Mucosa of gallbladder (tissue), 1 donor: ENCODE data around the gene LY6G6C. TPM values are rescaled to one million over a fixed set of nuclear protein-coding genes. Genes with fewer than 3 reads are reported as not detected.

Experiments used
- DNase-seq: peaks from one replicate; pipeline ENCODE4 v3.0.0-alpha.2; 2020; ENCODE audit warnings: low spot score
- total RNA-seq: library from RNA; stranded (reverse); gene quantifications from one replicate; pipeline ENCODE4 v1.2.1, GENCODE V29; 2021
- donor health status: DM: no; HTN: no; CAD: no.

Gene LY6G6C
- total RNA-seq, 1 donor from 2014 or later = not detected

DNA sequence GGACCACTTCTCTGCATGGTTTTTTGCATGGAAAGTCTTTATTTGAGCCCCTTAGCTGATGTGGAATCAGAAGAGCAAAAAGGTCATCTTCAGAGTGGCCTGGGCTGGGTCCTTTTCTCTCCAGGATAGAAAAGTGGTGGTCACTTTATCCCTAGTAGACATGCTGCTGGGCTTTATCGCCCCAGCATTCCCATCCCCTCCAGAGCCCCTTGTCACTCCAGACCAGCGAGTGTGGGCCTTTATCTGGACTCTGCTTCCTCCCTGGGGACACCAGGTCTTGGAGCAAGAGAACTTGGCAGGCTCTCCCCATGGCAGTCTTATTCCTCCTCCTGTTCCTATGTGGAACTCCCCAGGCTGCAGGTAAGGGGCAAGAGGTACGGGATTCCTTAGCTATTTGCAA is 14.9 kb downstream of the LY6G6C start, which contains the start of gene LY6G6F:
Gene LY6G6F (plus strand): TSS at position 268 of the 400 bp plus-strand sequence. CDS start 41 bp downstream, at position 309.
- no peak for DNase-seq

DNA sequence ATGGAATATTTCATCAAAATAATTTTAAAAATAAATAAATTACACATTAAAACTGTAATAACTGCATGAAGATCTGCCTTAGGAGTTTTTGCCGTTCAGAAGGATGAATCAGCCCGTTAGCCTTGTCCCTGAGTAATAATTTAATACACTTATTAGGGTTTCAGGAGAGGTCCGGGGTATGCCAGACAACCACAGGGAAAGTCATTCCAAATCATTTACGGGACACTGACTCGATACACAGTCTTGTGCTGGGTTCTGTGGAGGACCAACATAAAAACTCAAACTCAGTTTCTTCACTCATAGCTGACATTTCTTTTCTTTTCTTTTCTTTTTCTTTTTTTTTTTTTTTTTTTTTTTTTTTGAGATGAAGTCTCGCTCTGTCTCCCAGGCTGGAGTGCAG is 15.6 kb downstream of the LY6G6C start:
- no peak for DNase-seq

DNA sequence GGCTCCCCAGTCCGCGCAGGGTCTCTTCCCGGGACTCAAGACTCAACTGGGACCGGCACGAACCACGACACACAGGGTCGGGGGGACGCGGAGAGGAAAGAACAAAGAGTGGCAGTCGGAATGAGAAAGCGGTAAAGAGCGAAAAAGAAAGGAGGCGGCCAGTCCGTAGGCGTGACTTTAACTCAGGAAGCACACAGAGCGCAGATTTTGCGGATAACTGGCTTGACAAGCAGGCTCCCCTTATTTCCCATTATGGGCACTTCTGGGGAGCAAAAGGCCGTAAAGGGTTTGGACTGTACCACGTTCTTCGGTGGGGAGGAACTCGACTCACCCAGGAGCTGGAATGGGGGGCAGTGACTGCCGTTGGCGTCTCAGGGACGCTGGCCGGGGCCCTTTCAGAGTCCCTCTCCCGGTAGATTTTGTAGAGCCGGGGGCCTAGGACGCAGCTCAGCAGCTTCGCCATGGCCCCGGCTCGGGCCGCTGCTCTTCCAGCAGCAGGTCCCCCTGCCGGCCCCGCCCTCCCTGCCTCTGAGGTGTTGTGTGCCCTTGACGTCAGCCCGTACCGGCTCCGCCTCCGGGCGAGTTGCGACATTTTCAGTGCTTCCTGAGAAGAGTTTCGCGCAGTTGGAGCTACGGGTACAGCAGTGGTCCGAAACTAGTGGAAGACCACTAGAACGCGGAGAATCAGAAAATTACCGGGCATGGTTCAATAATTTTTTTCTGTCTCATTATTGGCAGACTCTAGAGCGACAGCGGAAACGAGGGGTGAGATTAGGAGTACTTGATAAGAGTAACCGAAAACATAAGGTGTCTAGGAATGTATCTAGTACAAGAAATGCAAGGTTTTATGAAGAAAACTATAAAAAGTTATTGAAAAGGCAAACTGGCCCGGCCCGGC is 18.5 kb downstream of the LY6G6C start, which contains the start of gene ABHD16A:
Gene ABHD16A (minus strand): TSS at position 506 of the 898 bp plus-strand sequence. CDS start 43 bp downstream, at position 463.
- DNase-seq = peak; percentile 99

GRCh38 chr6:31702405-31702818 is 19.1 kb downstream of the LY6G6C start:
- DNase-seq = no peak

- DNase-seq = no peak
Measured at GRCh38 chr6:31701666-31702404, 19.7 kb downstream of the LY6G6C start.

DNA sequence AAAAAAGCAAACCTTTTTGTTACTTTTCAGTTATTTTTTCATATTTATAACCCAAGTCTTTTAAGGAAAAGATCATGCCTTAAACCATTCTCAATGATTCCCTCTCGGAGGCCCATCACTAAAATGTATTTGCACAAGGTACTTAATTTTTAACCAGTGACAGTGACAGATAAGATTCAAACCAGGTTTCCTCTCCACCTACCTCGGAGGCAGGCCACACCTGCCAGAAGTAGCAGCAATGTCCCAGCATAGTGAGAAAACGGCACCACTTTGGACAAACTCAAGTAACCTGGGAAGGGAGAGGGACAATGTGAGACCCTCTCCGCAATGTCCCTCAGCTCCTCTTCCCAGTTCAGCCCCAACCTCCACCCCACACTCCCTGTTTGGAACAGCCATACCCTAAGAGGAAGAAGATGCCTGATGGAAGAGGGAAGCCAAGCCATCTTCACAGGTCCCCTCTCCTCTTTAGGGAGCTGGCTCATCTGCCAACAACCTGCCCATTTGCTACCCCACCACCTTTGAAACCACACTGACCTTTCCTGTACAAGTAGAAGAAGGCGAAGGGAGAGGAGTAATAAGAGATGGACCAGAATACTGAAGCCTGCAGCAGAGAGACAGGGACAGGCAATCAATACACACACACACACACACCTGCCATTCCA is 20.7 kb downstream of the LY6G6C start:
- DNase-seq = no peak

- no peak for DNase-seq
Measured at GRCh38 chr6:31697555-31697954, 24.0 kb downstream of the LY6G6C start.

DNA sequence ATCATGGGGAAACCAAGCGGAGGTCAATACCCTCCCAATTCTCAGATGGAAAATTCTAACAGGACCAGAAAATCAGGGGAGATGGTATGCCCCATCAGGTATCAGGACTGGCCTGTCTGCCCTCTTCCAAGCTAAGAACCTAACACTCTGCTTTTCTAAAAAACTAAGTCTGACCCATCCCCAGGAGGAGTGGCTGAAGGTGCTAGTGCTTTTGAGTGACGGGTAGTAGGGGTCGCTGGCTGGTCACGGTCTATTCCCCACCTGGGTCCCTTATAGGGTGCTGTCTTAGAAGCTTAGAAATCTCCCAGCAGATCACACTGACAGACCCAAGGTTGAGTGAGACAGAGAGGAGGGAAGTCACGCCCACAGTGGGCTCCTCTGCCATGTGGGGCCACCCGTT is 28.0 kb downstream of the LY6G6C start:
- DNase-seq = no peak

GRCh38 chr6:31692886-31693285 is 28.7 kb downstream of the LY6G6C start:
- DNase-seq = no peak

- DNase-seq = no peak
Measured at GRCh38 chr6:31692353-31692752, 29.2 kb downstream of the LY6G6C start.

DNA sequence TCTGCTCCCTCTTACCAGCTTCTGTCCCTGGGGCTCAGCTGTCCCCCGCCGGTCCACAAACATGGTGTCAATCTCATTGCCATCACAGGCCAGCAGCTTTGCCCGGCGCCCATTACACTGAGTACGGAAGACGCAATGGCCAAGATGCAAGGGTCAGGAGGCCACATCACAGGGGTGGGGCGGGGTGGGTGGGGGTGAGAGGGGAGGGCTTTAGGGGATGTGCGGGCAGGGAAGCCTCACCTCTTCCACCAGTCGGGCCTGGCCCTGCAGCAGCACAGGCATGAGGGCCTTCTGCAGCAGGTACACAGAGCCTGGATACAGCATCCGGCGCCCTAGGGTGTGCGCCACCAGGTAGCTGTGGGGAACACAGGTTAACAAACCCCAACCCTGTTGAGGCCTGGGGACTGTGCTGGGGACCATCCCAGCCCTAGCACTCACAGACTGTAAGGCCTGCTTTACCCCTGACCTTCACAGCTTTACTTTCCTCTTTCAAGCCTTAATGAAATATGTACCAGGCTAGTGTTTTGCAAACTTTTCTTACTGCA is 29.9 kb downstream of the LY6G6C start:
- no peak for DNase-seq

GRCh38 chr6:31691078-31691463 is 30.5 kb downstream of the LY6G6C start:
- DNase-seq = no peak

DNA sequence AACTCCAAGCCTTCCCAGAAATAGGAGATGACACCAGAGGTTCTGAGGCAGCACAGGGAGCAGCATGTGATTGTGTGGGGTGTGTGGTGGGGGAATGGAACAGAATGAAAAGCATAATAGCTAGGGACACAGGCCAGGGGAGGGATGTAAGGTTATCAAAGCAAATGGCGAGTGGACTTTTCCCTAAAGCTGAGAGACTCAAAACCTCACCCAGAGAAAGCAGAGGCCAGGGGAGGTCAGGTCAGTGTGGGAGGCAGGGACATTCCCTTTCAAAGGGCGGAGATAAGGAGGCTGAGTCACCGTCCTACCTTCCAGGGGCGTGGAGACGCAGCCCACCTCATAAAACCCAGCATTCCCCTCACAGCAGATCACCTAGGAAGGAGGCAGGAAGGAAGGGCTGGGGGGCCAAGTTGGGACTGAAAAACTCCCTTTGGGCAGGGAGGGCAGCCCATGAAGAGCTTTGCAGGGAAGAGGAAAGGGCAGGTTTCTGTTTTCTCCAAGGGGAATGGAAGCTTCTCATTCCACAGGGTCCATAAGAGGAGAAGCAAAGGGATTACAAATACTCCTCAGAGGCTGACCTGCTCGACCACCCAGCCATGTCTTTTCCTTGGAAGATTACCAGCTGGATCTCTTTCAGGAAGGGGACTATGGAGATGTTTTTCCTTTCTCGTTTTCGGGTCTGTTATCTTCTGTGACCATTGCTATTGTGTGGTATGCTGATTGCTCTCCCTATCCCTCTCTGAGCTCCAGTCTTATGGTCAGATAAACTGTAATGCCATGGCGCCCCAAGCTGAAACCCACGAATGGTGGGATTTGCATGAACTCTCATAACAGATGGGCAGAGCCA is 31.1 kb downstream of the LY6G6C start:
- DNase-seq = peak; percentile 36

DNA sequence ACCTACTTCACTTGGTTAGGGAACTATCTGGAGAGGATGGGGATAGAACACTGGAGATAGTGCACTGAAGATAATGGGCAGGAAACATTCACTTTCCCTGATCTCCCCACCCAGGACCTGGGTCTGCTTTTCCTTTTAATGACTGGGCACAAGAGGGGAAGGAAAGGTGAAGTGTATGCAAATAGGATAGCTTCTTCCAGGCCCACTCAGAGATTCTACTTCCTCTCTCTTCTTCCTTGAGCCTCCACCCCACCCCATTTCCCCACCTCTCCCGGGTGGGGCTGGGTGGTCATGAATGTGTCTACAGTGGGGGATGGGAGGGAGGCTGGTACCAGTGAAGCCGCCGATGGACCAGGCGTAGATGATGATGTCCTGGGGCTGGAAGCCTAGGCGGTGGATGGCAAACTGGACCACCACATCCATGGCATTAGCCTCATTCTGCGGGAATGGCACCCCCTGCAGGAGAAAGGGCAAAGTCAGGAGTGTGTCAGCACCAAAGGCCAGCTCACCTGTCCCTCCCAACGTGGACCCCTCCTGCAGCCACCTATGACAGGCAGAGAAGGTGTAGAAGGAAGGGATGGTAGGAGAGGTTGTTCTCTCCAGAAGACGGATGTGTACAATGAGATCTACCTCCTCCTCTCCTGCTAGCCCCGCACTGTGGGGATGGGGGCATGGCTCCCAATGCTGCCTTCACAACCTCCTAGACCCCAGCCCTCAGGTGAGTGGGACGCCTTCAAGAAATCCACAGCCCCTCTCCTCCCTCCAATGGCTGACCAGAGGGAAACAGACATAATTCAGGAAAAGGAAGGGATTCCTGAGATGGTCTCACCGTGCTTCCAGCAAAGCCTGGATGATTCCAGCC is 32.1 kb downstream of the LY6G6C start:
- DNase-seq = no peak

- no peak for DNase-seq
Measured at GRCh38 chr6:31687860-31688693, 33.5 kb downstream of the LY6G6C start.

- DNase-seq = no peak
Measured at GRCh38 chr6:31687321-31687720, 34.2 kb downstream of the LY6G6C start.

GRCh38 chr6:31686483-31686882 is 35.1 kb downstream of the LY6G6C start:
- no peak for DNase-seq

DNA sequence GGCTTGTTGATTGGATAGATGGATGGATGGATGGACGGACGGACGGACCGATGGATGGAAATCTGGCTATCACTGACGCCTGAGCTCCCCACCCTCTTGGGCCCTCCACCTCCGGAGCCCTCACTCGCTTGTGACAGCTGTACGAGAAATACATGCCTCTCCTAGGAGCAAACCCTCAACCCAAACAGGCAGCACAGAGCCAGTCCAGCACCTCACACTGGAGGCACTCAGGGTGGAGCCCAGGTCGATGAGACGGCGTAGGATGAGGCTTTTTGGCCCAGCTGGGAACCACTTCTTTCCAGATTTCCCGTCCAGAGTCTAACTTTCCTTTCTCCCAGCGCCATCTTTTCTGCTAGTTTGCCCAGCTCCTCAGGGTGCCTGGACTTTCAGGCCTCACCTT is 38.0 kb downstream of the LY6G6C start:
- DNase-seq = no peak

- DNase-seq = no peak
Measured at GRCh38 chr6:31681135-31681671, 40.3 kb downstream of the LY6G6C start.
